Calu3 (cell line): ENCODE measurements around the gene LIN7A. TPM values are rescaled to one million over a fixed set of nuclear protein-coding genes. Genes with fewer than 3 reads are reported as not detected.

Experiments used
- BruUV-seq: library from RNA; stranded (reverse); fragments of 400-500 nt; replicated peaks from 2 replicates; lab custom pipeline; 2021; lab: Mats Ljungman, UMichigan
- CTCF ChIA-PET: fragments of 300-600 bp; sonication (Branson Sonifier 250); formaldehyde crosslinking; loops from one replicate; lab custom pipeline; 2022; ENCODE audit warnings: antibody characterized with exemption; lab: Charles Lee
- DNase-seq: peaks from one replicate; pipeline ENCODE4 v3.0.0; 2022
- H3K27ac Mint-ChIP-seq: one replicate; pipeline ENCODE4 v1.8.0; 2022; ENCODE audit warnings: mixed read lengths; ENCODE audit not compliant: unreplicated experiment
- H3K27me3 Mint-ChIP-seq: one replicate; pipeline ENCODE4 v1.8.0; 2022; ENCODE audit warnings: mixed read lengths; ENCODE audit not compliant: unreplicated experiment
- H3K36me3 Mint-ChIP-seq: one replicate; pipeline ENCODE4 v1.8.0; 2022; ENCODE audit warnings: mild to moderate bottlenecking, moderate library complexity, mixed read lengths; ENCODE audit not compliant: insufficient read depth, unreplicated experiment
- H3K4me1 Mint-ChIP-seq: one replicate; pipeline ENCODE4 v1.8.0; 2022; ENCODE audit warnings: mild to moderate bottlenecking, low read depth, mixed read lengths; ENCODE audit not compliant: unreplicated experiment
- H3K4me3 Mint-ChIP-seq: one replicate; pipeline ENCODE4 v1.8.0; 2022; ENCODE audit warnings: mild to moderate bottlenecking, low read depth, moderate library complexity, mixed read lengths; ENCODE audit not compliant: unreplicated experiment
- H3K9me3 Mint-ChIP-seq: one replicate; pipeline ENCODE4 v1.8.0; 2022; ENCODE audit warnings: low read depth, mixed read lengths; ENCODE audit not compliant: unreplicated experiment
- intact Hi-C: fragments of 100-400 bp; cut with micrococcal nuclease; formaldehyde crosslinking; loops from one replicate; pipeline ENCODE4 v1.10.0; 2022; ENCODE audit not compliant: unreplicated experiment
- total RNA-seq: library from RNA; stranded (reverse); gene quantifications from 2 replicates; pipeline ENCODE4 v1.2.3, GENCODE V29; 2022
- TF ChIP-seq, protein P1 (sequence below): fragments of 200-600 bp; IDR thresholded peaks from one replicate; pipeline ENCODE4 v1.8.0; 2022; ENCODE audit warnings: antibody characterized with exemption; ENCODE audit not compliant: unreplicated experiment

The LIN7A gene
- total RNA-seq, 1 experiment from 2014 or later, result 0.73 TPM

DNA sequence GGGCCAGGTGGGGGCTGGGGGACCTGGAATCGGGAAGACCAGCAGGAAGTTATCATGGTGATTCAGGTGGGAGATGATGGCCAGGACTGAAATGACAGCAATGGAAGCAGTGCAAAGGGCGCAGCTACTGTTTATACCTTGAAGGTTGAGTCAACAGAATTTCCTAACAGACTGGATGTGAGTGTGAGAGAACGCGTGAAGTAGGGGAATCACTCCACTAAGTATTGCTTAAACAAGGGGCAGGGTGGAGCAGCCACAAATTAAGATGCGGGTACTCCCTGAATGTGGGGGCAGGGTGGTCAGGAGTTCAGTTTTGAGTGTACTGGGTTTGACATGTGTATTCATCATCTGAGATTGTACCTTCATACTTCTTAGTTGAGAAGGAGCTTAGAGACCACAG, 175.9 kb downstream of the LIN7A start:
- BruUV-seq, result no TSS peak
- CTCF ChIA-PET, result no interaction called here
- H3K4me1 Mint-ChIP-seq, result no peaks in the 10 kb centered on the region
- intact Hi-C loops, result loop anchor here (10.0 kb wide), 2 partner anchors 447 to 1357 kb away; no protein-coding TSS in a partner anchor
- no peak overlapping the region for H3K27ac Mint-ChIP-seq
- H3K27me3 Mint-ChIP-seq, result no peaks in the 10 kb centered on the region
- H3K9me3 Mint-ChIP-seq, result no peaks in the 10 kb centered on the region
- no peak overlapping the region for H3K4me3 Mint-ChIP-seq
- no peak for DNase-seq
- H3K36me3 Mint-ChIP-seq, result no peaks in the 10 kb centered on the region
- TF ChIP-seq, protein P1, sequence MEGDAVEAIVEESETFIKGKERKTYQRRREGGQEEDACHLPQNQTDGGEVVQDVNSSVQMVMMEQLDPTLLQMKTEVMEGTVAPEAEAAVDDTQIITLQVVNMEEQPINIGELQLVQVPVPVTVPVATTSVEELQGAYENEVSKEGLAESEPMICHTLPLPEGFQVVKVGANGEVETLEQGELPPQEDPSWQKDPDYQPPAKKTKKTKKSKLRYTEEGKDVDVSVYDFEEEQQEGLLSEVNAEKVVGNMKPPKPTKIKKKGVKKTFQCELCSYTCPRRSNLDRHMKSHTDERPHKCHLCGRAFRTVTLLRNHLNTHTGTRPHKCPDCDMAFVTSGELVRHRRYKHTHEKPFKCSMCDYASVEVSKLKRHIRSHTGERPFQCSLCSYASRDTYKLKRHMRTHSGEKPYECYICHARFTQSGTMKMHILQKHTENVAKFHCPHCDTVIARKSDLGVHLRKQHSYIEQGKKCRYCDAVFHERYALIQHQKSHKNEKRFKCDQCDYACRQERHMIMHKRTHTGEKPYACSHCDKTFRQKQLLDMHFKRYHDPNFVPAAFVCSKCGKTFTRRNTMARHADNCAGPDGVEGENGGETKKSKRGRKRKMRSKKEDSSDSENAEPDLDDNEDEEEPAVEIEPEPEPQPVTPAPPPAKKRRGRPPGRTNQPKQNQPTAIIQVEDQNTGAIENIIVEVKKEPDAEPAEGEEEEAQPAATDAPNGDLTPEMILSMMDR, result no peak

DNA sequence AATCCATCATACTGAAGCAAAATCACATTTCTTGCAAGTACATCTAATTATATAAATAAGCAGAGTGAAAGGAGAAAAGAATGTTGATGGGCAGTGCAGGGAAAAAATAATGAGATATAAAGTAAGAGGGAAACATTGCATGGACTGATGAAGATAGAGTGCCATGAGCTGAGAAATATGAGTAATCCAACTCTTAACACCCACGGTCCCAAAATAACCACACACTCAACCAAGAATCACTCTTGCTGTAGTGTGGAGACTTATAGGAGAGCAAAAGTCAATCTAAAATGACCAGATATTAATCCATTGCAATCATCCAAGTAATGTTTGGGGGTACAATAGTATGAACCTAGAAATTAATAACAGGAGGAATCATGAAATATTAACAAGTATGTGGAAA, 180.9 kb downstream of the LIN7A start:
- no TSS peak for BruUV-seq
- DNase-seq, result no peak
- Mint-ChIP-seq H3K4me1 (no peaks in the 10 kb centered on the region), H3K4me3 (no peak overlapping the region), H3K27me3 (no peaks in the 10 kb centered on the region), H3K36me3 (no peaks in the 10 kb centered on the region), H3K9me3 (no peaks in the 10 kb centered on the region), H3K27ac (no peak overlapping the region)
- intact Hi-C loops, result loop anchor here (5.0 kb wide), 1 partner anchor 505 kb away; no protein-coding TSS in a partner anchor
- CTCF ChIA-PET, result no interaction called here
- TF ChIP-seq, protein P1, result no peak

DNA sequence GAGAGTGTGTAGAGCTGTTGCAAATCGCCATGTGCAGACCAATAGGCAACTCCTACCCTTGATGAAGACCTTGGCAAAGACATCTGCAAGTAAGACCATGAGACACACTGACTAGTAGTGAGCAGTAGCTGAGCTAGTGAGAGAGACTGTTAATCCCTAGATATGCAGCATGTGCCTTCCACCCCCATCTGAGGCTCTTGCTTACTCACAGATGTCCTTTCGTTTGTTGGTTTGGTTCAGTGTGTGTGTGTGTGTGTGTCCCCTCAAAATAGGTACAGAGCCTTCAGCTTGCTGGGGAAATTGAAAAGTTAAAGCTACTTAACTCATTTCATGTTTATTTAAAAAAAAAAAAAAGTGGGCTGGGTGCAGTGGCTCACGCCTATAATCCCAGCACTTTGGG, 183.5 kb downstream of the LIN7A start:
- Mint-ChIP-seq H3K36me3 (no peaks in the 10 kb centered on the region), H3K27me3 (no peaks in the 10 kb centered on the region), H3K27ac (no peak overlapping the region), H3K4me1 (no peaks in the 10 kb centered on the region), H3K4me3 (no peak overlapping the region), H3K9me3 (no peaks in the 10 kb centered on the region)
- DNase-seq, result no peak
- intact Hi-C loops, result no loop called here
- TF ChIP-seq, protein P1, result no peak
- BruUV-seq, result no TSS peak
- CTCF ChIA-PET, result interaction anchor here (0.6 kb wide), 1 partner anchor 62 kb away, joined by 3 read pairs; no protein-coding TSS in a partner anchor

DNA sequence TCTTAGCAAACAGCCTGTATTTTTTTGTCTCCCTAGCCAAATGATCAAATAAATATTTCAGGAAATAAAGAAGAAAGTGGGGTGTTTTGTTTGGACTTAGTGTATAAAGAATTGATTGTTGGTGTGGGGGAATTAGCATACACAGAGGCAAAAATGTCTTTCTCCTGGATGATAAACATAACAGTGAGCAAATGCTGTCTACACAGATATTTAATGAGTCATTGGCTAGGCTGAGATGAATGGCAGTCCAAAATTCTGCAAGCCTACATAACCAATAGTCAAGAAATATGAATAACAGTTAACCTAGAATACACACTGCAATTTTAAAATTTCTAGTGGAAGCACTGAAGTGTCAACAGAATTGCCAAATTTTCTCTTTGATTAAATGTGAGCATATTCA, 185.3 kb downstream of the LIN7A start:
- TF ChIP-seq, protein P1, result no peak
- Mint-ChIP-seq H3K27ac (no peak overlapping the region), H3K36me3 (no peaks in the 10 kb centered on the region), H3K4me1 (no peaks in the 10 kb centered on the region), H3K9me3 (no peaks in the 10 kb centered on the region), H3K4me3 (no peak overlapping the region), H3K27me3 (no peaks in the 10 kb centered on the region)
- intact Hi-C loops, result no loop called here
- no TSS peak for BruUV-seq
- CTCF ChIA-PET, result no interaction called here
- no peak for DNase-seq
